Activated naive CD8-positive, alpha-beta T cell treated with anti-CD3 and anti-CD28 coated beads for 36 hours (primary cell): Measurements from ENCODE around the gene MICAL1. TPM values are rescaled to one million over a fixed set of nuclear protein-coding genes. Genes with fewer than 3 reads are reported as not detected.

Source experiments
- DNase-seq: peaks from one replicate; pipeline ENCODE4 v3.0.0; 2021
- H3K27ac Mint-ChIP-seq: one replicate; pipeline ENCODE4 v1.8.0; 2022; ENCODE audit warnings: mild to moderate bottlenecking, moderate library complexity, mixed read lengths
- H3K27me3 Mint-ChIP-seq: one replicate; pipeline ENCODE4 v1.8.0; 2022; ENCODE audit warnings: mild to moderate bottlenecking, mixed read lengths
- H3K36me3 Mint-ChIP-seq: one replicate; pipeline ENCODE4 v1.8.0; 2021; ENCODE audit warnings: mild to moderate bottlenecking, mixed read lengths
- H3K4me1 Mint-ChIP-seq: one replicate; pipeline ENCODE4 v1.8.0; 2021; ENCODE audit warnings: mixed read lengths
- H3K4me3 Mint-ChIP-seq: one replicate; pipeline ENCODE4 v1.8.0; 2022; ENCODE audit warnings: mild to moderate bottlenecking, moderate library complexity, mixed read lengths
- H3K9me3 Mint-ChIP-seq: one replicate; pipeline ENCODE4 v1.8.0; 2022; ENCODE audit warnings: mixed read lengths
- total RNA-seq, 2 experiments: library from RNA; stranded (reverse); gene quantifications; one replicate each; pipeline ENCODE4 v1.2.3, GENCODE V29; 2021

MICAL1 gene
- total RNA-seq, result 10 to 100 TPM; 21.2 to 23.5 TPM

DNA sequence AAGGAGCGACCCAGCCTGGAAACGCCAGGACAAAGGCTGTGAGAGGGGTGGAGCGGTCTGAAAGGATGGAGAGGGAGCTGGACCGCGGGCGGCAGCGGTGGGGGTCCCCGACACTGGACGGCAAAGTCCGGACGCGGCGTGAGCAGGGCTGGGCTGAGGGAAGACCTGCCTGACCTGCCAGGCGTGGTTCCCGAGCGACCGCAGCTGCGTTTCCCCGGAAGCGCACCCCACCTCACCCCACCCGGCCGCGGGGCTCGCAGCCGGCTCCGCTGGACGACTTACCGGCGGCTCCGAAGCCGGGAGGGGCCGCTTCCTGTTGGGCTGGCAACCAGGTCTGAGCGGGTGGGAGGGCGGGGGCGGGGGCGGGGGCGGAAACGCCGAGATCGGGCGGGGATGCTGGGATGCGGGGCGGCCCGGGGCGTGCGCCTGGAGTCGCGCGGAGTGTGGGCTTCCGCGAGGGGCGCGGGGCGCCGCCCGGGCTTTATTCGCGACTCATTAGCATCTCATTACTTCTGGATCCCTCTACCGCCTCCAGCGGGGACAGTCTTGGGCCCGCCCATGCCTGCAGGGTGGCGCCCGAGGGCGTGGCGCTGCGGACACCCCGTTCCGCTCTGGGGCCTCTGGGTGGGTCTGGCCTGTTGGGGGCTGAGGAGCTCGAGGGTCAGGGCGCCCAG is at the start of gene MICAL1:
MICAL1 (minus strand) TSS at position 336 of the 674 bp plus-strand sequence. CDS start 1,576 bp downstream, outside the sequence.
- Mint-ChIP-seq H3K4me1 (peaks cover 58% of the 10 kb centered on the region), H3K9me3 (no peaks in the 10 kb centered on the region), H3K27ac (peak within 1 kb of the TSS; percentile 94), H3K27me3 (no peaks in the 10 kb centered on the region), H3K4me3 (peak within 1 kb of the TSS; percentile 93), H3K36me3 (peaks cover 21% of the 10 kb centered on the region)
- peak; percentile 77 for DNase-seq

GRCh38 chr6:109503327-109504224 is 48.0 kb upstream of the MICAL1 start:
- no peaks in the 10 kb centered on the region for H3K27me3 Mint-ChIP-seq
- no peak overlapping the region for H3K4me3 Mint-ChIP-seq
- no peaks in the 10 kb centered on the region for H3K36me3 Mint-ChIP-seq

GRCh38 chr6:109498936-109499335 is 43.4 kb upstream of the MICAL1 start:
- no peaks in the 10 kb centered on the region for H3K27me3 Mint-ChIP-seq
- peaks cover 4% of the 10 kb centered on the region for H3K4me1 Mint-ChIP-seq
- no peak overlapping the region for H3K27ac Mint-ChIP-seq
- H3K4me3 Mint-ChIP-seq, result no peak overlapping the region
- H3K36me3 Mint-ChIP-seq, result no peaks in the 10 kb centered on the region
- no peaks in the 10 kb centered on the region for H3K9me3 Mint-ChIP-seq
- no peak for DNase-seq

More at GRCh38 chr6:109503327-109504224, 48.0 kb upstream of the MICAL1 start:
- DNase-seq, result no peak
- Mint-ChIP-seq H3K27ac (no peak overlapping the region), H3K9me3 (no peaks in the 10 kb centered on the region), H3K4me1 (no peaks in the 10 kb centered on the region)

DNA sequence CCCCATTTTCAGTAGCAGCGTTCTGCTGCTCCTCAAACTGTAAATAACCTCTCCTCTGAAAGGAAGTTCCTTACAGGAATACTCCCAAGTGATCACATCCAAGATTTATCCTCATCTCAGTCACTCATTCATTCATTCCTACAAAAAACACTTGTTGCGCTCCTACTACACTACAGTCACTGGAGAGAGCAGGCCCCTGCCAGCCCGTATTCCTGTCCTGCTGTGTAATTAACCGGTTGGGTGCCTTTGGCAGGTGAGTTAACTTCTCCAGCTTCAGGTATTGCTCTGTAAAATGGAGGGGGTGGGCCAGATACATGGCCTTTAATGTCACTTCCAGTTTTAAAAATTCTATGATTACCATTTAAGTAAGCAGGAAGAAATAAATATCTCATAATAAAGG is 42.5 kb upstream of the MICAL1 start:
- no peak for DNase-seq
- H3K4me3 Mint-ChIP-seq, result no peak overlapping the region
- peaks cover 9% of the 10 kb centered on the region for H3K4me1 Mint-ChIP-seq
- no peaks in the 10 kb centered on the region for H3K27me3 Mint-ChIP-seq
- no peak overlapping the region for H3K27ac Mint-ChIP-seq
- H3K36me3 Mint-ChIP-seq, result no peaks in the 10 kb centered on the region
- no peaks in the 10 kb centered on the region for H3K9me3 Mint-ChIP-seq

GRCh38 chr6:109496036-109496772 is 40.6 kb upstream of the MICAL1 start:
- Mint-ChIP-seq H3K9me3 (no peaks in the 10 kb centered on the region), H3K27ac (no peak overlapping the region)
- DNase-seq, result no peak

DNA sequence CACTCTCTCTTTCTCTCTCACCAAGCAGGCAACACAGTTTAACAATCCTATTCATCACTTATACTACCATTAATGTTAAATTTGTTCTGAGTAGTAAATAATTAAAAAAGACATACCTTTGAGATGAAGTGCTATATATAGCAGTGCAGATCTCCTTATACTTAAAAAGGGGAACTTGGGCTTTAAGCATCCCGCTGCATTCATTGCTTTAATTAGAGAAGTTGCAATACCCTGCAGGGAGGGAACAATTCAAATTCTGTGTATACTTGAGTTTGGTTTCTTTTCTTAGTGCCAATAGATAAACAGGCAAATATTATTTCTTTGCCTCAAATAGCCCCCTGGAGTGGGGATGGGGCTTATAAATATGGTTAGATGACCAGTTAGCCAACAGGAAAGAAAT is 38.3 kb upstream of the MICAL1 start:
- no peak overlapping the region for H3K4me3 Mint-ChIP-seq
- H3K9me3 Mint-ChIP-seq, result no peaks in the 10 kb centered on the region
- no peaks in the 10 kb centered on the region for H3K36me3 Mint-ChIP-seq
- no peaks in the 10 kb centered on the region for H3K27me3 Mint-ChIP-seq
- no peak overlapping the region for H3K27ac Mint-ChIP-seq
- H3K4me1 Mint-ChIP-seq, result peaks cover 29% of the 10 kb centered on the region
- DNase-seq, result no peak

More at GRCh38 chr6:109496036-109496772, 40.6 kb upstream of the MICAL1 start:
- Mint-ChIP-seq H3K27me3 (no peaks in the 10 kb centered on the region), H3K36me3 (no peaks in the 10 kb centered on the region), H3K4me3 (no peak overlapping the region), H3K4me1 (peaks cover 17% of the 10 kb centered on the region)

DNA sequence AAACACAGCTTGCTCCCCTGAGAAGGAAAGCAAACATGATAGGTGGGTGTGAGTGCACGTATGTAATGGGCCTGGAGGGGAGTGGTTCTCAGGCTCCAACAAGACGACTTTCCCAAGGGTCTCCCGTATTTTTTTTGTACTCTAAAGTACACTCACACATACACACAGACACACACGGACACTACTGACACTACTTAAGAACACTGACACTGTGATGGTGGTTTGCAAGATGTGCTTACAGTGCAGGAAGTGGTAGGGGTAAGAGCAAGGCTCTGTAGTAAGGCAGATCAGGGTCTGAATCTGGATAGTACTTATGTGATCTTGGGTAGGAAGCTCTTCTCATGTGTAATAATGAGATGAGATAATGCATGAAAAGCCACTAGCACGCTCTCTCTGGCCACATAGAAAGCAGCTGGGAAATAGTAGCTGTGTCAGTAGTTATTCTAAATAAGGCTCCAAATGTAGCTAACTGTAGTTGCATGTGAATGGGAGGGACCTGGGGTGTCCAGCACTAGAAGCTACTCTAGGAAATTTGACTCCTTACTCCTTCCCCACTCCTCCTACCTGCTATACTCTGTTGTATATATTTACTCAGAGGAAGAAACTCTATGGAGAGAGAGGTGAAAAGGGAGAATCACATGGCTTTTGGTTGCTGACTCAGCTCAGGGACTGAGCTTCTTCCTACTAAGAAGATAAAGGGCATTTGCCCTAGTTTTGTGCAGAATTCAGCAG is 35.8 kb upstream of the MICAL1 start:
- H3K4me3 Mint-ChIP-seq, result no peak overlapping the region

DNA sequence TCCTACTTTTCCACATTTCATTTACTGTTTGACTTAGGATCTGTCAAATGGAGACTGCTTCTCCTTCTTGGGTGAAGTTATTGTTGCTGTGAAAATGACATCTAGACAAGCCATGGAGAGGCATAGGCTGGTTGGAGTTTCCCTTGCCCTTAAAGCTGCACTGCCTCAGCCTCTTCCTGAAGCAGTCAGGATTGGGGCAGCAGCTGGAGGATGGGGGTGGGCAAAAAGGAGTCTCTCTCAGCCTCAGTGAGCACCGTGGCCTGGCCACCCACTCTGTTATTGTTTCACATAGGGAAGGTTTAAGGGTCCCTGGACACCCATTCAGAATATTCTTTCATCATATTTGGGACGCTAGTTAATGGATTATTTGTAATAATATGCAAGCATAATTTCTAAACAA is 35.1 kb upstream of the MICAL1 start:
- Mint-ChIP-seq H3K4me3 (no peak overlapping the region), H3K27ac (peak overlapping the region; percentile 60), H3K36me3 (no peaks in the 10 kb centered on the region), H3K27me3 (no peaks in the 10 kb centered on the region), H3K9me3 (no peaks in the 10 kb centered on the region), H3K4me1 (peaks cover 25% of the 10 kb centered on the region)
- no peak for DNase-seq

More for the DNA sequence above, 35.8 kb upstream of the MICAL1 start:
- DNase-seq, result no peak
- no peaks in the 10 kb centered on the region for H3K27me3 Mint-ChIP-seq
- H3K4me1 Mint-ChIP-seq, result peaks cover 27% of the 10 kb centered on the region
- no peaks in the 10 kb centered on the region for H3K36me3 Mint-ChIP-seq
- no peaks in the 10 kb centered on the region for H3K9me3 Mint-ChIP-seq
- H3K27ac Mint-ChIP-seq, result peak overlapping the region; percentile 60

DNA sequence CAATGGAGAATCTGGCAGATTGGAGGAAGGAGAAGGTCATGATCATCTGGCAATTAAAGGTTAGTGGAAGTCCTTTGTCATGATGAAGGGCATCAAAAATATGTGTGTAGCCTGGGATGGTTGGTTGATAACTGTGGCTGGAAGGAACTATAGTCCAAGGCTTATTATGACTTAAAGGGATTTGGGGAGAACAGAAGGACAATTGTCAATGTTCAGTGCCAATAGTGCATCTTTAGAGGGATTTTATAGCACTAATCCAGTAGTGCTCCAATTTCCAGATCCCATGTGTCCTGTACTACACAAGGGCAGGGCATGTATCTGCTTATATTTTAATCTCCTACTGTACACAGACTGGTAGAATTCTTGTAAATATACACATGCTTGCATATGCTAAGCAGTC is 32.4 kb upstream of the MICAL1 start:
- DNase-seq, result no peak
- no peaks in the 10 kb centered on the region for H3K27me3 Mint-ChIP-seq
- peaks cover 29% of the 10 kb centered on the region for H3K4me1 Mint-ChIP-seq
- no peaks in the 10 kb centered on the region for H3K36me3 Mint-ChIP-seq
- no peak overlapping the region for H3K27ac Mint-ChIP-seq
- no peak overlapping the region for H3K4me3 Mint-ChIP-seq
- H3K9me3 Mint-ChIP-seq, result no peaks in the 10 kb centered on the region

- DNase-seq, result no peak
- no peaks in the 10 kb centered on the region for H3K27me3 Mint-ChIP-seq
- H3K9me3 Mint-ChIP-seq, result no peaks in the 10 kb centered on the region
- peak overlapping the region; percentile 36 for H3K27ac Mint-ChIP-seq
- no peak overlapping the region for H3K4me3 Mint-ChIP-seq
- peaks cover 14% of the 10 kb centered on the region for H3K36me3 Mint-ChIP-seq
- peaks cover 28% of the 10 kb centered on the region for H3K4me1 Mint-ChIP-seq
Measured at GRCh38 chr6:109486068-109486467, 30.5 kb upstream of the MICAL1 start.

GRCh38 chr6:109485266-109485935 is 29.8 kb upstream of the MICAL1 start:
- H3K4me1 Mint-ChIP-seq, result peaks cover 26% of the 10 kb centered on the region
- no peaks in the 10 kb centered on the region for H3K9me3 Mint-ChIP-seq
- no peak overlapping the region for H3K27ac Mint-ChIP-seq
- H3K27me3 Mint-ChIP-seq, result no peaks in the 10 kb centered on the region
- DNase-seq, result no peak
- peaks cover 20% of the 10 kb centered on the region for H3K36me3 Mint-ChIP-seq
- no peak overlapping the region for H3K4me3 Mint-ChIP-seq

DNA sequence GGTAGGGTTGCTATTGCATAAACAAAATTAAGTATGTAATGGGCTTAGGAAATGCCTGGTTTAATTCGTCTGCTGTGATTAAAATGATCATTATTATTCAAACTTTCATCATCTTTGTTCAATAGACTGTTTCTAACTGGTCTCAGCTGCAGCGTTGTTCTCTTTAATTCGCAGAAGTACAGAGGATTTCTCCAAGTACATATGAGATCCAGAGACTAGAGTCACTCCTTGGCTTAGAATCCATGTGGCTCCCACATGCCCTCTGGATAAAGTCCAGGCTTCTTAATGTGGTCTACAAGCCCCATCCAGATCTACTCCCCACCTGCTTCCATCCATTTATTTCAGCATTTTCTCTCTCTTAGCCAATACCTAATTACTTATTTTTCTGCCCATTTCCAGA is 28.6 kb upstream of the MICAL1 start:
- no peak for DNase-seq
- Mint-ChIP-seq H3K4me3 (peak overlapping the region; percentile 72), H3K36me3 (peaks cover 31% of the 10 kb centered on the region), H3K9me3 (no peaks in the 10 kb centered on the region), H3K27ac (no peak overlapping the region), H3K27me3 (no peaks in the 10 kb centered on the region), H3K4me1 (peaks cover 28% of the 10 kb centered on the region)

GRCh38 chr6:109483735-109484057 is 28.1 kb upstream of the MICAL1 start:
- no peak for DNase-seq
- H3K36me3 Mint-ChIP-seq, result peaks cover 35% of the 10 kb centered on the region
- no peaks in the 10 kb centered on the region for H3K27me3 Mint-ChIP-seq
- H3K4me3 Mint-ChIP-seq, result peak overlapping the region; percentile 72
- peaks cover 32% of the 10 kb centered on the region for H3K4me1 Mint-ChIP-seq
- H3K9me3 Mint-ChIP-seq, result no peaks in the 10 kb centered on the region
- H3K27ac Mint-ChIP-seq, result peak overlapping the region; percentile 53
